Duodenal mucosa (tissue), 2 donors: ENCODE results near the gene CNOT3.

Experiments used
- H3K27ac ChIP-seq: one replicate; pipeline ENCODE4 v1.7.0; 2013; ENCODE audit warnings: low read depth, low read length
- H3K27me3 ChIP-seq, 2 donors: one replicate each; pipeline ENCODE4 v1.7.0; 2013; ENCODE audit warnings: low read length in 2 of 2, control low read depth in 1 of 2; ENCODE audit not compliant: insufficient read depth in 2 of 2, control insufficient read depth in 1 of 2
- H3K36me3 ChIP-seq, 2 donors: one replicate each; pipeline ENCODE4 v1.7.0; 2013; ENCODE audit warnings: low read length in 2 of 2, control low read depth in 1 of 2; ENCODE audit not compliant: insufficient read depth in 2 of 2, control insufficient read depth in 1 of 2
- H3K4me1 ChIP-seq, 2 donors: one replicate each; pipeline ENCODE4 v1.7.0; 2013; ENCODE audit warnings: low read length in 2 of 2, control low read depth in 1 of 2; ENCODE audit not compliant: insufficient read depth in 2 of 2, control insufficient read depth in 1 of 2
- H3K4me3 ChIP-seq, 2 donors: one replicate each; pipeline ENCODE4 v1.7.0; 2013; ENCODE audit warnings: low read length in 2 of 2, low read depth in 1 of 2
- H3K9ac ChIP-seq, 2 donors: one replicate each; pipeline ENCODE4 v1.7.0; 2013; ENCODE audit warnings: low read length in 2 of 2, low read depth in 1 of 2
- H3K9me3 ChIP-seq, 2 donors: one replicate each; pipeline ENCODE4 v1.7.0; 2013; ENCODE audit warnings: low read length in 2 of 2, control low read depth in 1 of 2; ENCODE audit not compliant: control insufficient read depth in 1 of 2

The CNOT3 gene

DNA sequence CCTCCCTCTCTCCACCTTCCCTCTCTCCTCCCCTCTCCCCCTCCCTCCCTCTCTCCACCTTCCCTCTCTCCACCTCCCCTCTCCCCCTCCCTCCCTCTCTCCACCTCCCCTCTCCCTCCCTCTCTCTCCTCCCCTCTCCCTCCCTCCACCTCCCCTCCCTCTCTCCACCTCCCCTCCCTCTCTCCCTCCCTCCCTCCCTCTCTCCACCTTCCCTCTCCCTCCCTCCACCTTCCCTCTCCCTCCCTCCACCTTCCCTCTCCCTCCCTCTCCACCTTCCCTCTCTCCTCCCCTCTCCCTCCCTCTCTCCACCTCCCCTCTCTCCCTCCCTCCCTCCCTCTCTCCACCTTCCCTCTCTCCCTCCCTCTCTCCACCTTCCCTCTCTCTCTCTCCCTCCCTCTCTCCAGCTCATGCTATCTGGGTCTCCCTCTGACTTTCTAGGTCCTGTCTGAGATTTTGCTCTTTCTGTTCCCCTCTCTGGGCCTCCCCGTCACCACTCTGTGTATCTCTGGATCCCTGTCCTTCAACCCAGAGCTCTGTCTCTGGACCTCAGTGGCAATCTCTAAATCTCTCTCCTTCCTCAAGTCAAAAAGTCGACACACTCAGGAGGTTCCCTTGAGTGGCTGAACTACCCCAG lies 3.5 kb upstream of the CNOT3 start:
- Histone ChIP-seq H3K9me3 (no peaks in the 10 kb centered on the region), H3K4me3 (no peak overlapping the region), H3K27ac (no peak overlapping the region), H3K36me3 (peaks cover 14 to 16% of the 10 kb centered on the region in 2 donors), H3K27me3 (no peaks in the 10 kb centered on the region), H3K9ac (no peak overlapping the region), H3K4me1 (peaks cover 15 to 19% of the 10 kb centered on the region in 2 donors)

DNA sequence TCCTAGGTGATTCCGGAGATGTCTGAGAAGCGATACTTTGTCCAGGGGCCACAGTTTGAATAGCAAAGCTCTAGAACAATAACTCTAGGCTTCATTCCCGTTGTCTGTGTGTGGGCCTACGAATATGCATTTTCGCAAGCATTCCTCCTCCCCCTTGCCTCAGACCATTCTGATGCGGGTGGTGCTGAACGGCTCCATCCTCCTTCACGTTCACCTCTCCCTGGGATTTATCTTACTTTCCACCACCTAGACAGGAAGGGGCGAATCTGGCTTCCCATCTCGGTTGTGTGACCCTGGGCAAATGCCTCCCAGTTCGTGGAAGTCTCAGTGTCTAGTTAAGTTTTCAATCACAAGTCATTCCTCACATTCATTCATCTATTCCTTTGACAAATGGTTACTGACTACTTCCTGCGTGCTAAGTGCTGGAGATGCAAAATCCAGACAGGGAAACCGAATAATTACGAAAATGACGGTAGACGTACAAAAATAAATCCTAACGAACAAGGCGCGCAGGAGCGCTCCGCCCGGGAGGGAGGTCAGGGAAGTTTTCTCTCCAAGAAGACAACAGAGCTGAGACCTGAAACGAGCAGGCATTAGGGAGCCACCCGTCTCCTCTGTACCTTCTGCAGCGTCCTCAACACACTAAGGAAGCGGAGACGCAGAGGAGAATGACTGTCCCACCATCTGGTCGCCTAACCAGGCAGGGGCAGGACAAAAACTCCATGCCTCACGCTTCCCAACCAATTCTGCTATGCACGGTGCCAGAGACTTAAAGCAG lies 1.3 kb upstream of the CNOT3 start:
- Histone ChIP-seq H3K36me3 (peaks cover 4 to 9% of the 10 kb centered on the region in 2 donors), H3K9ac (peak overlapping the region; percentile 50 to 71), H3K27ac (no peak overlapping the region), H3K27me3 (no peaks in the 10 kb centered on the region), H3K4me1 (peaks cover 34 to 40% of the 10 kb centered on the region in 2 donors), H3K4me3 (peak overlapping the region; percentile 83 to 90), H3K9me3 (no peaks in the 10 kb centered on the region)

DNA sequence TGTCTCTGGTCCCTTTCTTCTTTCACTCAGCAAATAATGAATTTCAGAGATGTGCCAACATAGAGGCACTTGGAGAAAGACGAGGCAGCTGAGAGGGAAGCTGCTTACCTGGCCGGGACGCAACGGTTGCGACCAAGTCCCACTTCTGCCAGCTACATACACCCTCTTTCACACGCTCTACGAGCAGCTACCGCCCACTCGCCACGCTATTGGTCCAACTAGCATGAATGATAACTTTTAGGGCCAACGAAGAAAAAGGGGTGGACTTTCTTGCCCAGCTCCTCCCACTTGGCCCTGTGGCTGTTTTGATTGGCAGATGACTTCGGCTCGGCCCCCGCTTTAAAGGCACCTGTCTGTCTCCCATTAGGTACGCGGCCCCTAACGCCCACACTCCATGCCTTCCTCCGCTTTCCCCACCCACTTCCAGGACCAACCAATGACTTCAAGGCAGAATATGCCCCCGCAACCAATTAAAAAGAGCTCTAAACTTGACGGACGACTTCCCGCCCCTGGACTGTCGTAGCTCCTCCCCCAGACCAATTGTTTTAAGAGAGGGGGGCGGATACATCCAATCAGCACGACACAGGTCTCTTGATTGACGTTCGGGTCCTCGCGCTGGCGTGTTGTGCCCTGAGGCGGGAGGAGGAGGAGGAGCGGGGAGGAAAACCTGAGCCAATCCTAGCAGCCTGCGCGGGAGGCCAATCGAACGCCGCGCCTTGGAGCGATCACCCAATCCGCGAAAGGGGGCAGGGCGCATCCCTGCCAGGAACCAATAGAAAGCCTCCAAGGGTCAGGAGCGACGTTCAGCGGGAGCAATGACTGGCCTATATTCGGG lies 481 bp upstream of the CNOT3 start:
- no peaks in the 10 kb centered on the region for H3K27me3 ChIP-seq
- no peak overlapping the region for H3K27ac ChIP-seq
- H3K4me1 ChIP-seq, result peaks cover 38 to 45% of the 10 kb centered on the region in 2 donors
- peaks cover 0 to 10% of the 10 kb centered on the region in 2 donors for H3K36me3 ChIP-seq
- H3K9me3 ChIP-seq, result no peaks in the 10 kb centered on the region
- H3K9ac ChIP-seq, result peak overlapping the region; percentile 71 to 72
- peak overlapping the region; percentile 83 to 90 for H3K4me3 ChIP-seq

DNA sequence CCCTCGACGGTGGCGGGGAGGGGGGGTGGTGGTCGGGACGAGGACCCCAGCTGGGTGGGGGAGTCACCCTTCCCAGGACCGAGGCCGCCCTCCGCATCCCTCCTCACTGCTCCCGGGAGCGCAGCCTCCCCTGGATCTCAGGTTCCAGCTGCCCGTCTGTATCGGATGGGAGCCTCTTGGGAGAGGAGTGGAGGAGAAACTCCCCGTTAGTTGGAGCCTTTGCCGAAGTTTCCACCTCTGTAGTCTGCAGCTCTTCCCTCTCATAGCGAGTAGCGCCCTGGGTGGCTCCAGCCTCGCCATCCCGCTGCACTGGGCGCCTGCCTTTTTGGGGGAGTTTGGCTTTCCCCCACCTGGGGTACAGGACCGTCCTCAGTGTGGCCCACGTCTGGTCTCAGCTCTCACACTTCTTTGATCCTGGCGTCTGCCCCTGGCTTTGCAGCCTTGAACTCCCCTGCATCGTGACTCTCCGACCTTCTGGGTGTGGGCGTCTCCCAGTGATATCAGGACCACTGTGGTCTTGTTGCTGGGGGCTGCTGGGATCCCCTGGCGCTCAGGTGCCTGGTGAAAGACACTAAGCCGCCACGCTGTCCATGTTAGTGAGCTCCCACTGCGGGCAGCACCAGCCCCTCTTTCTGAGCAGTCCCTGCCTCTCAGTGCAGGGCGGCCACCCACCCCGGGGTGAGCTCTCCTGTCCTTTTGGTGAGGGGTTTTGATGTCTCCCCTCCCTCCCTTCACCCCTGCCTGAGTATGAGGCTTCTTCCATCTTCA lies 1.1 kb downstream of the CNOT3 start:
- peak overlapping the region; percentile 57 to 72 for H3K9ac ChIP-seq
- peaks cover 11 to 23% of the 10 kb centered on the region in 2 donors for H3K36me3 ChIP-seq
- H3K27me3 ChIP-seq, result no peaks in the 10 kb centered on the region
- peak overlapping the region; percentile 63 to 72 for H3K4me3 ChIP-seq
- H3K4me1 ChIP-seq, result peaks cover 38 to 45% of the 10 kb centered on the region in 2 donors
- H3K9me3 ChIP-seq, result no peaks in the 10 kb centered on the region
- no peak overlapping the region for H3K27ac ChIP-seq

DNA sequence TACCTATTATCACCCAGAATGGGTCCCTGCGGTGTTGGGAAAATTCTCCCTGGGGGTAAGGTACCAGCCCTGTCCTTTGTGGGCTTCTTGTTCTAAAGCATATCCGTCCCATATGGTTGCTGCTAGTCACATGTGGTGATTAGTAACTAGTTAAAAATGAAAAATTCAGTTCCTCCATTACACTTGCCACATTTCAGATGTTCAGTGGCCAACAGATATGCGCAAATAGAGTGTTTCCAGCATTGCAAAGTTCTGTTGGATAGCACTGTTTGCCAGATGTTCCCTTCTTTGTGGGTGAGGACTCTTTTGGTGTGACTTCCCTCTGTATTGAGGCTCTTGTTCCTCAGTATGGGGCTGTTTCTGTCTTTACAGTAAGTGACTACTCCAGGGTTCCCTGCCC lies 3.8 kb downstream of the CNOT3 start:
- Histone ChIP-seq H3K9ac (no peak overlapping the region), H3K27ac (no peak overlapping the region), H3K27me3 (no peaks in the 10 kb centered on the region), H3K4me1 (peaks cover 31 to 37% of the 10 kb centered on the region in 2 donors), H3K4me3 (no peak overlapping the region), H3K36me3 (peaks cover 35 to 50% of the 10 kb centered on the region in 2 donors), H3K9me3 (no peaks in the 10 kb centered on the region)

DNA sequence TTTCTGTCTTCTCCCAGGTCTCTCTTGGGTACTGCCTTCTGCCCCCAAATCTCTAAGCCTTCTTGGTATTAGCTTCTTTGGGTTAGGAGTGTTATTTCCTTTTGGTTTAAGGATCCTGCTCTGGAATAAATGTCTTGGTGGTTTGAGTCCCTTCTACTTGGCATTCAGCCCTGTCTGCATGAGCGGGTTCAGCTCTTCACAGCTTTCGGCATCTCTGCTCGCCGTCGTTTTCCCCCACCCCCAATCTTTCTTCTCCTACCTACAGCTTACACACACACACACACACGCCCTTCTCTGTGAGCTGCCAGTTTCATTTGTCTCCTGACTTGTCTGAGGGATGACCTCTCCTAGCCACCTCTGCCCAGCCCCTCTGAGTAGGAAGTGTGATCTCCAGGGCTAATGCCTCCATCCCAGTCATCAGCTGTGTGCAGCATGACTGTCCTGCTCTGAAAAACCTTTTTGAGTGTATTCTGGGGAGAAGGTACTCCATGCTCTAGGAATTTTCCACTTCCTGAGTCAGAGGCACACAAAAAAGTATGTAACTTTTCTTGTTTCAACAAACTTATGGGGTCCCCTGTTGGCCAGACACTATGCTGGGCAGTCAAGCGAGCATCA lies 4.7 kb downstream of the CNOT3 start:
- peaks cover 28 to 33% of the 10 kb centered on the region in 2 donors for H3K4me1 ChIP-seq
- peaks cover 44 to 59% of the 10 kb centered on the region in 2 donors for H3K36me3 ChIP-seq
- no peak overlapping the region for H3K9ac ChIP-seq

DNA sequence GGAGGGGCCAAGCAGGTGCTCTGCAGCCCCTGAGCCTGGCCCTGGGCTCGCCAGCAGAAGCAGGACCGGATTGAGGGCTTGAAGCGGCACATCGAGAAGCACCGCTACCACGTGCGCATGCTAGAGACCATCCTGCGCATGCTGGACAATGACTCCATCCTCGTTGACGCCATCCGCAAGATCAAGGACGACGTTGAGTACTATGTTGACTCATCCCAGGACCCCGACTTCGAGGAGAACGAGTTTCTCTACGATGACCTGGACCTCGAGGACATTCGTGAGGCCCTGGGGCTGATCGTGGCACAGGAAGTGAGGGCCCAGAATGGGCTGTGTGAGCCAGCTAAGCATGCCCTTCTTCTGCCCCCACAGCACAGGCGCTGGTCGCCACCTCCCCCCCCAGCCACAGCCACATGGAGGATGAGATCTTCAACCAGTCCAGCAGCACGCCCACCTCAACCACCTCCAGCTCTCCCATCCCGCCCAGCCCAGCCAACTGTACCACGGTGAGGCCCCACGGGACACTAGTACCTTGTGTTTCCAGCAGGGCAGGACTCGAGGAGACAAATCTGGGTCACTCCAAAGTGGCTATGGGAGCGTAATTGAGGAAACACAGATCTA lies 8.1 kb downstream of the CNOT3 start:
- Histone ChIP-seq H3K27ac (no peak overlapping the region), H3K4me1 (peaks cover 10 to 11% of the 10 kb centered on the region in 2 donors), H3K27me3 (no peaks in the 10 kb centered on the region), H3K9ac (no peak overlapping the region), H3K36me3 (peaks cover 67 to 86% of the 10 kb centered on the region in 2 donors), H3K4me3 (no peak overlapping the region), H3K9me3 (no peaks in the 10 kb centered on the region)

More for the DNA sequence above, 4.7 kb downstream of the CNOT3 start:
- Histone ChIP-seq H3K9me3 (no peaks in the 10 kb centered on the region), H3K27ac (no peak overlapping the region), H3K27me3 (no peaks in the 10 kb centered on the region), H3K4me3 (no peak overlapping the region)

DNA sequence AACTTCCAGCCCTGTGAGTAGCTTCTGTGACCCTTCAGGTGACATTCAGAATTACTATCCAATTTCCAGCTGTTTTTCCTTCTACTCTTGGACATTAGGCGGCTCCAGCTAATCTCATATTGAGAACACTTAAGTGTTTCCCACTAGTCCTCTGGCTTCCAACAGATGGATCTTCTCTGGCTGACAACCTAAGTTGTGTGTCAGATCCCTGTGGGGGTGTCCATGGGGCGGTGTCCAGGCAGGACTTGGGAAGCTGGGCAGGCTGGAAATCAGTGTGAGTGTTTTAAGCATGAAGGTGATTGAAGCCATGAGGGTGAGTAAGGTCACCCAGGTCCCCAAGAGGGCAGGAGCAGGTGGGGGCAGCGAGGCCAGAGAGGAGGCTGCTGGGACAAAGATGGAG lies 10.1 kb downstream of the CNOT3 start:
- Histone ChIP-seq H3K27ac (no peak overlapping the region), H3K9me3 (no peaks in the 10 kb centered on the region), H3K27me3 (no peaks in the 10 kb centered on the region), H3K9ac (no peak overlapping the region), H3K4me1 (no peaks in the 10 kb centered on the region), H3K4me3 (no peak overlapping the region), H3K36me3 (peaks cover 80 to 92% of the 10 kb centered on the region in 2 donors)

DNA sequence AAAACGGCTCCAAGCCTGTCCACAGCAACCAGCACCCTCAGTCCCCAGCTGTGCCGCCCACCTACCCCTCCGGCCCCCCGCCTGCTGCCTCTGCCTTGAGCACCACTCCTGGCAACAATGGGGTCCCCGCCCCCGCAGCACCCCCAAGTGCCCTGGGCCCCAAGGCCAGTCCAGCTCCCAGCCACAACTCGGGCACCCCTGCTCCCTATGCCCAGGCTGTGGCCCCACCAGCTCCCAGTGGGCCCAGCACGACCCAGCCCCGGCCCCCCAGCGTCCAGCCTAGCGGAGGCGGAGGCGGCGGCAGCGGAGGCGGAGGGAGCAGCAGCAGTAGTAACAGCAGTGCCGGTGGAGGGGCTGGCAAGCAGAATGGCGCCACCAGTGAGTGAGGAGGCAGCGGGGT lies 10.6 kb downstream of the CNOT3 start:
- Histone ChIP-seq H3K27ac (no peak overlapping the region), H3K27me3 (no peaks in the 10 kb centered on the region), H3K9ac (no peak overlapping the region), H3K4me1 (no peaks in the 10 kb centered on the region), H3K4me3 (no peak overlapping the region), H3K9me3 (no peaks in the 10 kb centered on the region), H3K36me3 (peaks cover 80 to 92% of the 10 kb centered on the region in 2 donors)
